ENCODE measurements around the gene FLT3.
"Not testable (repeated sequence)": the region's sequence is repeated elsewhere in the genome, so short reads cannot be mapped to it uniquely, and the experiment has no call there.

Gene FLT3

GRCh38 chr13:28012896-28013295, 87.5 kb downstream of the FLT3 start:
- no peak overlapping the region for H3K27ac ChIP-seq (replicated peaks)
- no peaks in the 10 kb centered on the region for H3K27me3 ChIP-seq (ENCODE audit: insufficient read depth, poor library complexity, severe bottlenecking)
- no peak for DNase-seq (ENCODE audit: low read depth in 1 of 2, low spot score in 1 of 2)
- H3K4me3 ChIP-seq (replicated peaks; ENCODE audit: insufficient read depth, low read length), result no peak overlapping the region
- no peak for TF ChIP-seq REST (IDR thresholded peaks at IDR 0.05; ENCODE audit: insufficient replicate concordance, low read depth)
- no peak for TF ChIP-seq POLR2AphosphoS5 (IDR thresholded peaks at IDR 0.05; ENCODE audit: low read depth)
- no peak for TF ChIP-seq GABPA (IDR thresholded peaks at IDR 0.05; ENCODE audit: low read depth)
- TF ChIP-seq SPI1 (IDR thresholded peaks at IDR 0.05; ENCODE audit: borderline replicate concordance, low read depth), result no peak
- TF ChIP-seq CTCF (IDR thresholded peaks at IDR 0.05; ENCODE audit: insufficient read depth, low read length), result no peak

GRCh38 chr13:28012383-28012782, 88.0 kb downstream of the FLT3 start:
- no peak for TF ChIP-seq POLR2AphosphoS5 (IDR thresholded peaks at IDR 0.05; ENCODE audit: low read depth)
- TF ChIP-seq GABPA (IDR thresholded peaks at IDR 0.05; ENCODE audit: low read depth), result no peak
- no peak for TF ChIP-seq SPI1 (IDR thresholded peaks at IDR 0.05; ENCODE audit: borderline replicate concordance, low read depth)
- TF ChIP-seq REST (IDR thresholded peaks at IDR 0.05; ENCODE audit: insufficient replicate concordance, low read depth), result no peak
- no peak for TF ChIP-seq CTCF (IDR thresholded peaks at IDR 0.05; ENCODE audit: insufficient read depth, low read length)
- DNase-seq (ENCODE audit: low read depth in 1 of 2, low spot score in 1 of 2), result no peak
- H3K27me3 ChIP-seq (ENCODE audit: insufficient read depth, poor library complexity, severe bottlenecking), result no peaks in the 10 kb centered on the region
- no peak overlapping the region for H3K4me3 ChIP-seq (replicated peaks; ENCODE audit: insufficient read depth, low read length)
- no peak overlapping the region for H3K27ac ChIP-seq (replicated peaks)

GRCh38 chr13:28010046-28010445, 90.3 kb downstream of the FLT3 start:
- no peak overlapping the region for H3K4me3 ChIP-seq (replicated peaks; ENCODE audit: insufficient read depth, low read length)
- H3K27me3 ChIP-seq (ENCODE audit: insufficient read depth, poor library complexity, severe bottlenecking), result no peaks in the 10 kb centered on the region
- no peak overlapping the region for H3K27ac ChIP-seq (replicated peaks)
- no peak for TF ChIP-seq CTCF (IDR thresholded peaks at IDR 0.05; ENCODE audit: insufficient read depth, low read length)
- TF ChIP-seq REST (IDR thresholded peaks at IDR 0.05; ENCODE audit: insufficient replicate concordance, low read depth), result no peak
- no peak for DNase-seq (ENCODE audit: low read depth in 1 of 2, low spot score in 1 of 2)

GRCh38 chr13:28005016-28005415, 95.4 kb downstream of the FLT3 start:
- not testable (repeated sequence) for DNase-seq (ENCODE audit: low read depth in 1 of 2, low spot score in 1 of 2); H3K27me3 ChIP-seq (ENCODE audit: insufficient read depth, poor library complexity, severe bottlenecking); H3K27ac ChIP-seq (replicated peaks); H3K4me3 ChIP-seq (replicated peaks; ENCODE audit: insufficient read depth, low read length)

Data from HL-60 (cell line).